ENCODE results near the gene ITK.

ITK gene

DNA sequence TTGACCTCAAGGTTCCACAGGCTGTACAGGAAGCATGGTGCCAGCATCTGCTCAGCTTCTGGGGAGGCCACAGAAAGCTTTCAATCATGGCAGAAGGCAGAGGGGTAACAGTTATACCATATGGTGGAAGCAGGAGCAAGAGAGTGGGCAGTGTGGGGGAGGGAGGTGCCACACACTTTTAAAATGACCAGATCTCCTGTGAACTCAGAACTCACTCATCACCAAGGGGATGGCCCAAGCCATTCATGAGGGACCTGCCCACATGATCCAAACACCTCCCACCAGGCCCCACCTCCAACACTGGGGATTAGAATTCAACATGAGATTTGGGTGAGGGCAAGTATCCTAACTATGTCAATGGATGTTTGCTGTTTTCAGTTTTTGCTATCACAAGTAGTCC, 101.5 kb downstream of the ITK start:
- TF ChIP-seq FOXP2 (optimal IDR thresholded peaks at IDR 0.05; ENCODE audit: control extremely low read depth, extremely low read length, insufficient read depth) (no peak), EZH2 (IDR thresholded peaks at IDR 0.05) (no peak), POLR2AphosphoS5 (IDR thresholded peaks at IDR 0.05; ENCODE audit: borderline replicate concordance, low read depth, low read length) (no peak)
- no peak overlapping the region for H3K4me3 ChIP-seq
- H3K27ac ChIP-seq = no peak overlapping the region

DNA sequence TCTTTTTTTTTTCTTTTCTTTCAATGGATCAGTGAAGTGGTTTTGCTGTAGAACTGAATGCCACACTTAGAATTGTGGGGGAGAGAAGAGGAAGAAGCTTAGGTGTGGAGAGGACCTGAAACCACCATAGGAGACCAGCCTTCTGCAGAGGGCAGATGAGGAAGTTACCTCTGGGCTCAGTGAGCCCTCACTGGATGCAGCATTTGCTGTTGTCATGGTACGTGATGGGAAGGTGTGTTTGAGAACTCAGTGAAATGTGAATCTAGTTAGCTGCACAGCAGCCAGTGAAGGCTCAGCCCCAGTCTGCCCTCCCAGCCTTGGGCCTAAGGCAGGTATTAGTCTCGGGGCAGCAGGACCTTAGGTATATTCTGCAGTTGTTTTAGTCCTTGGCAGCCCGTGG, 102.8 kb downstream of the ITK start:
- TF ChIP-seq EZH2 (IDR thresholded peaks at IDR 0.05) = no peak

More for the DNA sequence above, 101.5 kb downstream of the ITK start:
- H3K9ac ChIP-seq (ENCODE audit: insufficient read length) = no peak overlapping the region
- no peaks in the 10 kb centered on the region for H3K9me3 ChIP-seq (ENCODE audit: low read depth, low read length)
- H3K36me3 ChIP-seq (ENCODE audit: insufficient read depth, low read length) = no peaks in the 10 kb centered on the region
- DNase-seq (ENCODE audit: low read depth, low spot score) = no peak

DNA sequence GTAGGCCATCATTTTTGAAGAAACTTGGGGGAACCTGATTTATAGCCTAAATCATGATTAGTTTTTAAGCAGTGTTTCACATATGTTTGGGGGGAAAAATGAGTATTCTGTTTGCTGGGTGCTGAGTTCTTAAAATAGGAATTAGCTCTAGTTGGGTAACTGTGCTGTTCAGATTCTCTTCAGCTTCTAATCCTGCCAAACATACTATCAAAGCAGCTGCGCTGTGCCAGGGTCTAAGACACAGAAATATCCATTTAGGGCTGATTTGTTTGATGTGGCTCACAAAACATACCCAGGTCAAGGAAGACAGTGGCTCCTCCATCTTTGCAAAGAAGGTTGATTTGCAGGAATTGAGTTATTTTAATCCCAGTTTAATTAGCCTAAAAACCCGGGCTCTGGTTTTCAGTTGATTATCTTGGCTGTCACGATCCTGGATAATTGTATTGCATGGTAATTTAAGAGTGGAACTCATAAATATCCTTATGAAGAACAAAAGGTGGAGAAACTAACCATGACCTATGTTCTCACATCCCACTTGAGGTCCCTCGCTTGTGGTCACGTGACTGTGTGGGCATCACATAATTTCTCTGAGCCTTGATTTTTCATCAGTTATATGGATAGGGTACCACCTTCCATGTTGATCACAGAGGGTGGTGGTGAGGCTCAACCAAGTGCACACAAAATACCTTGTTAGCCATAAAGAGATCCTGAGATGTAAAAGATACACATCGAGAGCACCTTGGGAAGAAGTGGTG, 104.0 kb downstream of the ITK start:
- DNase-seq (ENCODE audit: low read depth, low spot score) = no peak
- H3K27ac ChIP-seq = no peak overlapping the region
- no peaks in the 10 kb centered on the region for H3K36me3 ChIP-seq (ENCODE audit: insufficient read depth, low read length)
- no peak overlapping the region for H3K9ac ChIP-seq (ENCODE audit: insufficient read length)
- no peaks in the 10 kb centered on the region for H3K9me3 ChIP-seq (ENCODE audit: low read depth, low read length)
- TF ChIP-seq FOXP2 (optimal IDR thresholded peaks at IDR 0.05; ENCODE audit: control extremely low read depth, extremely low read length, insufficient read depth) (no peak), EZH2 (IDR thresholded peaks at IDR 0.05) (no peak), POLR2AphosphoS5 (IDR thresholded peaks at IDR 0.05; ENCODE audit: borderline replicate concordance, low read depth, low read length) (no peak)
- no peak overlapping the region for H3K4me3 ChIP-seq

More for the DNA sequence above, 102.8 kb downstream of the ITK start:
- Histone ChIP-seq H3K4me3 (no peak overlapping the region), H3K36me3 (ENCODE audit: insufficient read depth, low read length) (no peaks in the 10 kb centered on the region), H3K9me3 (ENCODE audit: low read depth, low read length) (no peaks in the 10 kb centered on the region), H3K27ac (no peak overlapping the region), H3K9ac (ENCODE audit: insufficient read length) (no peak overlapping the region)
- DNase-seq (ENCODE audit: low read depth, low spot score) = no peak

DNA sequence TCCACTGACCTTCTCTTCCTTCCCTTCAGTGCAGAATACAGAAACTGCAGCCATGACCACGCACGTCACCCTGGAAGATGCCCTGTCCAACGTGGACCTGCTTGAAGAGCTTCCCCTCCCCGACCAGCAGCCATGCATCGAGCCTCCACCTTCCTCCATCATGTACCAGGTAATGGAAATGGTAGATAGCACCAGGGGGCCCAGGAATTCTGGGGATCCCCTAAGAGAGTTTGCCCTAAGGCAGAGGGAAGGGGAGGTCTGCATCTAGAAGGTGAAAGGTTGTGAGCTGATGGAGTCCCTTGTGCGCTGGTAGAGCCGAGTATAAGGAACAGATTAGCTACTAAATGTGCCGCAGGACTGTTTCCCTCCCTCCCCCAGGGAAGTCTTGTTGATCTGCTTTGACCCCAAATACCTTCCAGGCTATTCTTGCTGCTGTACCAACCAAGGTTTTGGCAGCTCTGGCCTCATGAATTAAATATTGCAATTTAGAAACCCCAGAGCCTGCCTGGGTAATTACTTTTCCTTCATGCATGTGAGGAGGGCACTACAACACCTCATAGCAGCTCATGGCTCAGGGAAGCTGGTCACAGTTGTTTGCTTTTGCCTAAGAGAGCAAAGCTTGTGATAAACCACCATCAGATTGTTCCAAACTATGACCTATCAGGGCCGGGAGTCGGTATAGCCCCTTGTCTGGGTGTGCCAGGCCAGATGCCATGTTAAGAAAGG, 104.8 kb downstream of the ITK start:
- TF ChIP-seq POLR2AphosphoS5 (IDR thresholded peaks at IDR 0.05; ENCODE audit: borderline replicate concordance, low read depth, low read length) = no peak
- no peak for TF ChIP-seq FOXP2 (optimal IDR thresholded peaks at IDR 0.05; ENCODE audit: control extremely low read depth, extremely low read length, insufficient read depth)
- no peak for TF ChIP-seq EZH2 (IDR thresholded peaks at IDR 0.05)
- no peak overlapping the region for H3K27ac ChIP-seq
- no peaks in the 10 kb centered on the region for H3K36me3 ChIP-seq (ENCODE audit: insufficient read depth, low read length)
- H3K9ac ChIP-seq (ENCODE audit: insufficient read length) = no peak overlapping the region
- H3K4me3 ChIP-seq = no peak overlapping the region
- no peaks in the 10 kb centered on the region for H3K9me3 ChIP-seq (ENCODE audit: low read depth, low read length)
- DNase-seq (ENCODE audit: low read depth, low spot score) = no peak

DNA sequence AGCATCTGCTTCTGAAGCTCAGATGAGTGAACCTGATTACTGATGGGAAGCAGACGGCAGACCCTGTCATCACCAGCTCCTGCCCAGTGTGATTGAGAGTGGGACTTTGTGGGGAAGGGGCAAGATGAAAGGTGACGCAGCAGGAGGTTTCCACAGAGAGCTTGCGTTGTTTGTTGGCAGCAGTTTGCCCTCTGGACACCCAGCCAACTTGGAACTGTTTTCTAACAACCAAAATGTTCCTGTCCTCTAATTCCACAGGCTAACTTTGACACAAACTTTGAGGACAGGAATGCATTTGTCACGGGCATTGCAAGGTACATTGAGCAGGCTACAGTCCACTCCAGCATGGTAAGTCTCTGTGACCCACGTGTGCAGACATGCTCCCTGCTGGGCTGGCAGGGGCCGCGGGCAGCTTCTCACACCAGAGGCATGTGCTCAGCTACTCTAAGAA, 106.1 kb downstream of the ITK start:
- no peak for DNase-seq (ENCODE audit: low read depth, low spot score)
- H3K9ac ChIP-seq (ENCODE audit: insufficient read length) = no peak overlapping the region
- H3K27ac ChIP-seq = no peak overlapping the region
- TF ChIP-seq EZH2 (IDR thresholded peaks at IDR 0.05) (no peak), FOXP2 (optimal IDR thresholded peaks at IDR 0.05; ENCODE audit: control extremely low read depth, extremely low read length, insufficient read depth) (no peak), POLR2AphosphoS5 (IDR thresholded peaks at IDR 0.05; ENCODE audit: borderline replicate concordance, low read depth, low read length) (no peak)
- no peaks in the 10 kb centered on the region for H3K36me3 ChIP-seq (ENCODE audit: insufficient read depth, low read length)
- H3K4me3 ChIP-seq = no peak overlapping the region
- H3K9me3 ChIP-seq (ENCODE audit: low read depth, low read length) = no peaks in the 10 kb centered on the region

DNA sequence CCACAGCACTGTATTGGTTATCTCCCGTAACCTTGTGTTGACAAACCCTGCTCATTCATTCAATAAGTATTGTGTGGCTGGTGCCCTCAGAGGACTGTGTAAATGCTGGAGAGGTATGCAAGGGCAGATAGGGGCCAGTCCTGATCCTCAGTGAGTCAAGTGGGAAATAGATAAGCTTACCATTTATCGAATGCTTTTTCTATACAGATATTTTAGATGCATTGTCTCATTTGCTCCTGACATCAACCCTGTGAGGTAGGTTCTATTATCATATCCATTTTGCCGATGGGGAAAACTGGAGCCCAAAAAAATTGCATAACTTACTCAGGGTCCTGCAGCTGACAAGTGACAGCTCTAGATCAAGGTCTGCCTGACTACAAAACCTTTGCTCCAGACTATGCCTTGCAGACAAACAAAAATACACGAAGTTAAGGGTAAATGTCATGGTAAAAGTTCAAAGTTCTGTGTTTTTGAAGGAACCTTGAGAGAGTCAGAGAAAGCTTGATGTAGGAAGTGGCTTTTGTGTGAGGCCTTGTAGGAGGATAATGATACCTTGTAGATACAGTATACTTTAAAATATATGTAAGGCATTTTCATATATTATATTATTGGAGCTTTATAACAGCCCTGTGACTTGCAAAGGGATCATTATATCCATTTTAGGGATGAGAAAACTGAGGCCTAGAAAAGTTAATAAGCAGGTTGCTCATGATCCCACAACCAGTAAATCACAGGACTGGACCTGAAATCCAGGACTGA, 107.9 kb downstream of the ITK start:
- no peak overlapping the region for H3K9ac ChIP-seq (ENCODE audit: insufficient read length)
- no peak overlapping the region for H3K27ac ChIP-seq
- DNase-seq (ENCODE audit: low read depth, low spot score) = no peak
- no peak overlapping the region for H3K4me3 ChIP-seq
- H3K36me3 ChIP-seq (ENCODE audit: insufficient read depth, low read length) = no peaks in the 10 kb centered on the region
- TF ChIP-seq POLR2AphosphoS5 (IDR thresholded peaks at IDR 0.05; ENCODE audit: borderline replicate concordance, low read depth, low read length) (no peak), EZH2 (IDR thresholded peaks at IDR 0.05) (no peak), FOXP2 (optimal IDR thresholded peaks at IDR 0.05; ENCODE audit: control extremely low read depth, extremely low read length, insufficient read depth) (no peak)
- H3K9me3 ChIP-seq (ENCODE audit: low read depth, low read length) = no peaks in the 10 kb centered on the region

DNA sequence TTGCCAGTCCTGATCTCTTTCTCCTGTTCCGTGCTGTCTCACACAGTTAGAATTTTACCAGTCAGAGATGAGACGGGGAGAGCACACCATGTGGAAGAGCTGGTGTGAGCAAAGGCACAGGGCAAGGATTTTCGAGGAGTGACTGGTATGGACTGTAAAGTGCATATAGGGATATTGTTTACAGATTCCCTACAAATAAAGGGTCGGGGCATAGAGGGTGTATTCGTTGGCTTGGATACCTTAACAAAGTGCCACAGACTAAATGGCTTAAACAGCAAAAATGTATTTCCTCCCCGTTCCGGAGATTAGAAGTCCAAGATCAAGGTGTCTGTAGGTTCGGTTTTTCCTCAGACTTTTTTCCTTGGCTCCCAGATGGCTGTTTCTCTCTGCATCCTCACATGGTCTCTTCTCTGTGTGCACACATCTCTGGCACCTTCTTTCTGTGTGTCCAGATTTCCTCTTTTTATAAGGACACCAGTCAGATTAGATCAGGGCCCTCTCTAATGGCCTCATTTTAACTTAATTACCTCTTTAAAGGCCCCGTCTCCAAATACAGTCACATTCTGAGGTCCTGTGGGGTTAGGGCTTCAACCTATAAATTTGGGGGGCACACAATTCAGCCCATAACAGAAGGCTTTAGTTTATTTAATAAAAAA, 108.7 kb downstream of the ITK start:
- Histone ChIP-seq H3K36me3 (ENCODE audit: insufficient read depth, low read length) (no peaks in the 10 kb centered on the region), H3K9ac (ENCODE audit: insufficient read length) (no peak overlapping the region), H3K4me3 (no peak overlapping the region), H3K27ac (no peak overlapping the region), H3K9me3 (ENCODE audit: low read depth, low read length) (no peaks in the 10 kb centered on the region)
- DNase-seq (ENCODE audit: low read depth, low spot score) = no peak
- TF ChIP-seq POLR2AphosphoS5 (IDR thresholded peaks at IDR 0.05; ENCODE audit: borderline replicate concordance, low read depth, low read length) (no peak), EZH2 (IDR thresholded peaks at IDR 0.05) (no peak), FOXP2 (optimal IDR thresholded peaks at IDR 0.05; ENCODE audit: control extremely low read depth, extremely low read length, insufficient read depth) (no peak)
